ENCODE results near the gene C1orf21.

DNA sequence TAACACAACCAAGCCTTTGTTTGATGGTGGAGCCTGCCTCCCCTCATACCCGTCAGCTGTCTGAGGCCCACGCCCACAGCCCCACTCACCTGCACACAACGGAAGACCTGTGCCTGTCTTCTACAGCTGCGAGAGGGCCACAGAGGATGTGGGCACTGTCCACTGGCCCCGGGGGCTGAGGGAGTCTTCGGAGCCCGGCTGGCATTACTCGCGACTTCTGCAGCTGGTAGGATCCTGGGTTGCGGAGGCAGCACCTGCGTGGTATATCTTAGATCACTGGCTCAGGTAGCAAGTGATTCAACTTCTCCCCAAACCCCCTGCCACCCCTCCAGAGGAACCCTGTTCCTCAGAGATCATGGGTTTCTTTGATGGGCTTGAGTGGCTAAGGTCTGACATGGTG lies 257.9 kb downstream of the C1orf21 start:
- TF ChIP-seq POLR2A (IDR thresholded peaks at IDR 0.05; ENCODE audit: low read length) (no peak), GATA1 (IDR thresholded peaks at IDR 0.05; ENCODE audit: low read depth, low read length) (no peak)
